Upper lobe of left lung (tissue), 6 donors: Measurements from ENCODE around the gene NBL1. TPM values are rescaled to one million over a fixed set of nuclear protein-coding genes. Genes with fewer than 3 reads are reported as not detected.

Experiments
- ATAC-seq, 2 donors: fragments of 200-7000 bp; cut with Tn5 transposase; one replicate each; pipeline ENCODE4 v1.9.1; 2022; ENCODE audit warnings: mild to moderate bottlenecking in 2 of 2, moderate library complexity in 2 of 2; ENCODE audit not compliant: low FRiP score in 2 of 2
- DNase-seq, 2 donors: peaks; one replicate each; pipeline ENCODE4 v3.0.0-alpha.2; 2019 to 2020
- H3K27ac ChIP-seq, 4 donors: fragments of 200-600 bp; sonication (generic); one replicate each; pipeline ENCODE4 v1.5.1; 2016 to 2019
- H3K27me3 ChIP-seq, 4 donors: fragments of 200-600 bp; sonication (generic); one replicate each; pipeline ENCODE4 v1.5.1; 2017 to 2019
- H3K36me3 ChIP-seq, 4 donors: fragments of 200-600 bp; sonication (generic); one replicate each; pipeline ENCODE4 v1.5.1; 2016 to 2019
- H3K4me1 ChIP-seq, 4 donors: fragments of 200-600 bp; sonication (generic); one replicate each; pipeline ENCODE4 v1.5.1; 2018 to 2019
- H3K4me3 ChIP-seq, 4 donors: fragments of 200-600 bp; sonication (generic); one replicate each; pipeline ENCODE4 v1.5.1; 2017 to 2019; ENCODE audit warnings: mild to moderate bottlenecking in 2 of 4, moderate library complexity in 1 of 4
- H3K9me3 ChIP-seq, 4 donors: fragments of 200-600 bp; sonication (generic); one replicate each; pipeline ENCODE4 v1.5.1; 2018 to 2019
- CTCF ChIP-seq, 6 experiments: fragments of 450-650 bp in 4 of 6; fragments of 200-600 bp in 2 of 6; sonication (generic) in 2 of 6; IDR thresholded peaks; one replicate each; pipeline ENCODE4 v1.5.1; 2016 to 2019; ENCODE audit warnings: antibody characterized with exemption in 6 of 6
- EP300 ChIP-seq, 4 donors: sonication (generic); formaldehyde crosslinking; IDR thresholded peaks; one replicate each; pipeline ENCODE4 v1.5.1; 2017; ENCODE audit warnings: antibody characterized with exemption in 4 of 4, control low read depth in 2 of 4
- POLR2A ChIP-seq, 4 donors: fragments of 450-650 bp; IDR thresholded peaks; one replicate each; pipeline ENCODE4 v1.5.1; 2016 to 2017; ENCODE audit warnings: antibody characterized with exemption in 4 of 4, mild to moderate bottlenecking in 2 of 4
- POLR2AphosphoS5 ChIP-seq, 2 donors: sonication (generic); formaldehyde crosslinking; IDR thresholded peaks; one replicate each; pipeline ENCODE4 v1.5.1; 2017; ENCODE audit warnings: antibody characterized with exemption in 2 of 2
- WGBS, 2 donors: methylation state at CpG; one replicate each; pipeline ENCODE4 v1.1.5; 2017 to 2018; 5-methylcytosine and 5-hydroxymethylcytosine counted together
- total RNA-seq, 6 donors: library from RNA; depleted of rRNA in 4 of 6; stranded (reverse); fragments of >200 nt in 4 of 6; gene quantifications; one replicate each; pipeline versions ENCODE4 v1.1.0 to v1.2.1, GENCODE V29; 2016 to 2021
- donor health status: DM: no; HTN: no; CAD: no; lungs with moderate emphysema.
- donor health status: DM: no; HTN: yes; CAD: no; lungs with severe emphysema.

NBL1 gene
- total RNA-seq, 6 donors from 2014 or later = 40.9 to 190 (median 105) TPM

- DNase-seq (no peak), ATAC-seq (no peak)
- Histone ChIP-seq H3K4me3 (no peak overlapping the region), H3K9me3 (no peaks in the 10 kb centered on the region), H3K27me3 (no peaks in the 10 kb centered on the region), H3K4me1 (no peaks in the 10 kb centered on the region), H3K27ac (no peak overlapping the region), H3K36me3 (peaks cover 0 to 53% (median 18%) of the 10 kb centered on the region in 4 donors)
- no peak for TF ChIP-seq CTCF (IDR thresholded peaks at IDR 0.05)
- 92 to 96% methylated on average over 7 to 8 of the region's 8 CpGs for WGBS, 2 donors
Observed at GRCh38 chr1:19696820-19697219, 52.7 kb downstream of the NBL1 start.

DNA sequence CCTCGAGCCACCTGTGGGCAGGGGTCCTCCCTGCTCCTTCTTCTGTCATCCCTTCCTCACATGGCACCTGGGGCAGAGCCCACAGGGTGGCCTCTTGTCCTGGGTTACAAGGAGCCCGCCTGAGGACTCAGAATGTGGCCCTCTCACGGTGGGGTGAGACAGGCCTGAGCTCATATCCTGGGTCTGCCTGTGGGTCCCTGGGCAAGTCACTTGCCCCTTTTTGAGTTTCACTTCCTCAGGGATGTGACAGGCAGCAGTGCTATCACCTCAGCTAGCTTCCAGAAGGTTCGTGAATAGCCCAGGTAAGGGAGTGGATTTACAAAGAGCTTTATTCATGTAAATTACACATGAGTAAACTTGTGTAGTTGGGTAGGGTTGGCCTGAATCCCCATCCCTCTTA is 54.1 kb downstream of the NBL1 start:
- Histone ChIP-seq H3K4me3 (no peak overlapping the region), H3K27ac (no peak overlapping the region), H3K36me3 (peaks cover 0 to 52% (median 18%) of the 10 kb centered on the region in 4 donors), H3K4me1 (no peaks in the 10 kb centered on the region), H3K27me3 (no peaks in the 10 kb centered on the region), H3K9me3 (no peaks in the 10 kb centered on the region)
- 86 to 98% methylated on average over 4 of the region's 4 CpGs for WGBS, 2 donors
- DNase-seq = no peak
- ATAC-seq = no peak
- TF ChIP-seq POLR2AphosphoS5 (IDR thresholded peaks at IDR 0.05) = no peak
- no peak for TF ChIP-seq POLR2A (IDR thresholded peaks at IDR 0.05)
- TF ChIP-seq EP300 (IDR thresholded peaks at IDR 0.05) = no peak
- no peak for TF ChIP-seq CTCF (IDR thresholded peaks at IDR 0.05)

DNA sequence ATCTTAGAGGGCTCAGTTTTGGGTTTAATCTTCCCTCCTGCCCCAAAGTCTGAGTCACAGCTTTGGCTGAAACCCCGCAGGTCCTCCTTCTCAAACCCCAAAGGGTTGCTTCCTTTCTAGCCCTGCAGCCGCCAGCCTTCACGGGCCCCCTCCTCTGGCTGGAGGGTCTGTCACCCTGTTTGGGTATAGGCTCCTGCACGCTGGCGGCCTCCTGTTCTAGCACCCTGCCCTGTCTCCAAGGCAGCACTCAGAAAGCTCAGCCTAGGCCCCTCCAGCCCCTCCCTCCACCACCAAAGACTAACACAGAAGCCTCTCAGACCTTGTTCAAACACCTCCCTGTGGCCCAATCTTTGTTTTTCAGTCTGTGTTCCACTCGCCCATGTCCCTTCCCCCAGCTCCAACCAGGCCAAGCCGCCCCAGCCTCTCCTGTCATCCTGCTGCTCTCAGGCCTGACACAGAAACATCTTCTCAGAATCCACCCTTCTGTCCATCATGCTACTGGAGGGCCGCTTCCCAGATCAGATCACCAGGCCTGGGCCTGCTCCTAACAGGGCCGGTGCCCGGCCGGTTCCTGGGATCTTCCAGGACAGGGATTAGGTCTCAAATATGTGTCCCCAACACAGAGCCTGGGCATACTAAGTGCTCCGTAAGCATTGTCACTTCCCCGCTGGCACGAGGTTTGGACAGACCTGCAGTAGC is 56.1 kb downstream of the NBL1 start:
- peaks cover 0 to 4% (median 1%) of the 10 kb centered on the region in 4 donors for H3K4me1 ChIP-seq
- H3K27ac ChIP-seq = no peak overlapping the region
- ATAC-seq (no peak), DNase-seq (peak in 1 of 2 donors; percentile 55)
- peaks cover 0 to 33% (median 6%) of the 10 kb centered on the region in 4 donors for H3K36me3 ChIP-seq
- H3K9me3 ChIP-seq = no peaks in the 10 kb centered on the region
- no peak for TF ChIP-seq POLR2A (IDR thresholded peaks at IDR 0.05)
- TF ChIP-seq EP300 (IDR thresholded peaks at IDR 0.05) = no peak
- TF ChIP-seq CTCF (IDR thresholded peaks at IDR 0.05) = no peak
- H3K4me3 ChIP-seq = no peak overlapping the region
- no peaks in the 10 kb centered on the region for H3K27me3 ChIP-seq
- WGBS, 2 donors = 93 to 99% methylated on average over 10 to 14 of the region's 14 CpGs

DNA sequence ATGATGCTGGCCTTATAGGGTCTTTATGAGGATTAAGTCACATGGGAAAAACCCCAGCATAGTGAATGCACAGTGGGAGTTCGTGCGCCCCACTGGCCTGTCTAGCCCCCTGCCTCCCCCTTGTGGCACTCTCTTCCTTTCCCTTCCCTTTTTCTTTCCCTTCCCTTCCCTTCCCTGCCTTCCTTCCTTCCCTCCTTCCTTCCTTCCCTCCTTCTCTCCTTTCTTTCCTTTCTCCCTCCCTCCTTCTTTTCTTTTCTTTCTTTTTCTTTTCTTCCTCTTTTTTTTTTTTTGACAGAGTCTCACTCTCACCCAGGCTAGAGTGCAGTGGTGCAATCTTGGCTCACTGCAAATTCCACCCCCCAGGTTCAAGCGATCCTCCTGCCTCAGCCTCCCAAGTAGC is 59.2 kb downstream of the NBL1 start:
- Histone ChIP-seq H3K27ac (no peak overlapping the region), H3K27me3 (no peaks in the 10 kb centered on the region), H3K9me3 (no peaks in the 10 kb centered on the region), H3K36me3 (peaks cover 0 to 17% (median 6%) of the 10 kb centered on the region in 4 donors), H3K4me1 (peaks cover 0 to 4% (median 1%) of the 10 kb centered on the region in 4 donors), H3K4me3 (no peak overlapping the region)
- DNase-seq (no peak), ATAC-seq (no peak)
- TF ChIP-seq POLR2AphosphoS5 (IDR thresholded peaks at IDR 0.05) (no peak), POLR2A (IDR thresholded peaks at IDR 0.05) (no peak), CTCF (IDR thresholded peaks at IDR 0.05) (no peak), EP300 (IDR thresholded peaks at IDR 0.05) (no peak)
- 80 to 91% methylated on average over 3 of the region's 3 CpGs for WGBS, 2 donors
